Hypothalamus (tissue), 51 donors: ENCODE data around the gene NDUFA5.
"Not testable (repeated sequence)": the region's sequence is repeated elsewhere in the genome, so short reads cannot be mapped to it uniquely, and the experiment has no call there.

ENCODE experiments used
- DNase-seq, 51 donors: peaks; one replicate each; lab custom pipeline; 2025; lab: John Stamatoyannopoulos, UW

The NDUFA5 gene

DNA sequence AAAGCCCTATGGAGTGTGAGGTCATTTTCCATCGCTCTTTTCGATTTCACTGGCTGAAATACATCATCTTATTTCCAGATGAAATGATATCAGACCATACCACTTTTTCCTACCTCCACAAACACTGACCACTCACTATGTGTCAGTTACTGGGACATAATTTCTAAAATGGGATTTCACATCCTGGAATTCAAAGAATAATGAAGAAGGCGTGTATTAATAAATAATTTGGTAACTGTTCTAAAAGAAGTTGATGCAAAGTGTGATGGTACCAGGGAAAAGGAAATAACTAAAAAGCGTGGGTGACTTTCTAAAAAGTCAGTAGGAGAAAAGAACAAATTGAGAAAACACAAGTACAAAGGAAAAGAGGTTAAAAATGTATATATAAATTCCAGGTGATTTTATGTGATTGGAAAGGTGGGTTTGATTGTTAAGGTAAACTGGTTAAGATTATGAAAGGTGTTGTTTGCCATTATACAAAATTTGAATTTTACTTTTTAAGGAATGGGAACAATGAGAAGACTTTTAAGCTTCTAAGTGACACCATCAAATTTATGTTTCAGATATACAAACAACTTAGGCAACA is 764 bp upstream of the NDUFA5 start:
- DNase-seq = no peak

- no peak for DNase-seq
Observed at GRCh38 chr7:123557016-123557397, 611 bp downstream of the NDUFA5 start.

DNA sequence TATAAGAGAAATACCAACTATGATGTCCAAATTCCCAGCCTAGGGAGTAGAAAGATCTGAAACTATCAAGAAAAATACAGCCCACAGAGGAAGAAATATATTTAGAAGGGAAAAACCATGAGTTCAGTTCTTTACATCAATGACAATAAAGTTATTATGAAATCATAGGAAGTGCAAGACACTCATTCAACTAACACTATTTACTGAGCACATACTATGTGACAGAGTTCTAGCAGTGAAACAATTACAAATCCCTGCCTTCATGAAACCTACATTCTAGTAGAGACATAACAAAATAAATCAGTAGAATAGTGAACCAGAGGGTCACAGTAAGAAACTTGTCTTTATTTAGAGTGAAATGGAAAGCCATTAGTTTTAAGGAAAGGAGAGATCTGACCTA is 2.1 kb downstream of the NDUFA5 start:
- DNase-seq = no peak

DNA sequence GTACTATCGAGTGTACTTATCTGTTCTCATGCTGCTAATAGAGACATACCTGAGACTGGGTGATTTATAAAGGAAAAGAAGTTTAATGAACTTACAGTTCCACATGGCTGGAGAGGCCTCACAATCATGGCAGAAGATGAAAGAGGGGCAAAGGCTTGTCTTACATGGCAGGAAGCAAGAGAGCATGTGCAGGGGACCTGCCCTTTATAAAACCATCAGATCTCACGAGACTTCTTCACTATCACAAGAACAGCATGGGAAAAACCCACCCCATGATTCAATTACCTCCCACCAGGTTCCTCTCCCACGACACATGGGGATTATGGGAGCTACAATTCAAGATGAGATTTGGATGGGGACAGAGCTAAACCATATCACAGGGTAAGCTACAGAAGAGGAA is 4.5 kb downstream of the NDUFA5 start:
- DNase-seq = no peak

- no peak for DNase-seq
Observed at GRCh38 chr7:123552641-123553040, 5.0 kb downstream of the NDUFA5 start.

DNA sequence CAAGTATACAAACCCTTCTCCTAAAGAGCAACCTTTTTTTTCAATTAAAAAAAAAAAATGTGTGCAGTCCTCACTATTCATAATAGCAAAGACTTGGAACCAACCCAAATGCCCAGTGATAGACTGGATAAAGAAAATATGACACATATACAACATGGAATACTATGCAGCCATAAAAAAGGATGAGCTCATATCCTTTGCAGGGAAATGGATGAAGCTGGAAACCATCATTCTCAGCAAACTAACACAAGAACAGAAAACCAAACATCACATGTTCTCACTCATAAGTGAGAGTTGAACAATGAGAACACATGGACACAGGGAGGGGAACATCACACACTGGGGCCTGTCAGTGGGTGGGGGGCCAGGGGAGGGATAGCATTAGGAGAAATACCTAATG is 5.5 kb downstream of the NDUFA5 start:
- DNase-seq = not testable (repeated sequence)

DNA sequence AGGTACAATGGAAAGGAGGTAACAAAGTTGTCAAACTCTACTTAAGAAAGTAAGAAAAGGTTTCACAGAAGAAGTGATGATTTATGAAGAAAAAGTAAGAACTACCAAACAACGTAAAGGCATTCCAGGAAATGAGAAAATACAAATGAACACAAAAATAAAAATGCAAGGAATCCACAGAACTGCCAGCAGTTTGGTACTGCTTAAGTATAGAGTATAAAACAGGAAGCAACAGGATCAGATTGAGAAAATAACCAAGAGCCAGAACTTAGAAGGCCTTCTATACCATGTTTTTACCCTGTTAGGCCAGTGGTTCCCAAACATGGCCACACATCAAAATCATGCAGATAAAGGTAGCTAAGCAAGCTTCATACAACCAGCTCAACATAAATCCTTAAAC is 9.2 kb downstream of the NDUFA5 start:
- no peak for DNase-seq

GRCh38 chr7:123539871-123540270 is 17.7 kb downstream of the NDUFA5 start:
- no peak for DNase-seq

GRCh38 chr7:123538897-123539296 is 18.7 kb downstream of the NDUFA5 start:
- no peak for DNase-seq

DNA sequence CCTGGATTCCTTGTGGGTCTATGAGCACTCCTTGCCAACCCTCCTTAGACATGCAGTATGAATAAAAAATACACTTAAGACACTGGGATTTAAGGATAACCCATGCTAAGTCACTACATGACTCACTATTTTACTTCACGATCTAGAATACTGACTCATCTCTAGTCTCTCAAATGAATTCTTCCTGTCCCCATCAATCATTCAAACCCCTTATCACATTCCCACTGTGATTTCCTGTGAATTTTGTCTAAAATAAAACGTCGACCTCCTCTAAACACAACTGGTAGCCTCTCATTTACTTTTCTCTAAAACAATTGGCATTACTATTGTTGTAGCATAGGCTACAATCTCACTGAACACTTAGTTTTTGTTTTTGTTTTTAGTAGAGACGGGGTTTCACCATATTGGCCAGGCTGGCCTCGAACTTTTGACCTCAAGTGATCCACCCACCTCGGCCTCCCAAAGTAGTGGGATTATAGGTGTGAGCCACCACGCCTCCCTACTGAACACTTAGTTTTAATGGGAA is 19.4 kb downstream of the NDUFA5 start:
- no peak for DNase-seq

DNA sequence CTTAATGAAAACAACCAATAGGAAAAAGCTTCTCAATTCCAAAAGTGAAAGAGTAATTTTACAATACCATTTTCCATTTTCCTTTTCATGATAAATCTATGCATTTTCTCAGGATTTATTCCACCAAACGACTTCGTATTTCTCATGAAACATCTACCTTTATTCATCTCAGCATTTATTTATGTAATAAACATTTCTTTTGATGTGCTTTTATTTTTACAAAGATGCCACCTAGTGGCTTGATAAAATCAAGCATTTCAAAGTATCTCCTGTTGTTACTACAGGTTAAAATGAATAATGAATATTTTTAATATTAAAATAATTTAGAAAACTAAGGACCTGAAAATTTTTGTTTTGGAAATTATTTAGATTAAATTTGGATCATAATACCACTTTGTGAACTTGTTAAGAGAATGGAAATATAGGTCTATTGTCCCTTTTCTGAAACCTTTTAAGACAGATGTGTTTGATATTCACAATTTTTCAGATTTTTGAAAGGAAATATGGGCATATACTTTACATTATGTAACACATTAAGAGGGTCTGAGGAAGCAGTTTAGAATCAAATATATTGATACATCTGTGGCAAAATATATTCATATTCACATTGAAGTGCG is 20.5 kb downstream of the NDUFA5 start:
- DNase-seq = no peak

GRCh38 chr7:123535517-123535916 is 22.1 kb downstream of the NDUFA5 start:
- peak in 1 of 51 donors; percentile 0 for DNase-seq

DNA sequence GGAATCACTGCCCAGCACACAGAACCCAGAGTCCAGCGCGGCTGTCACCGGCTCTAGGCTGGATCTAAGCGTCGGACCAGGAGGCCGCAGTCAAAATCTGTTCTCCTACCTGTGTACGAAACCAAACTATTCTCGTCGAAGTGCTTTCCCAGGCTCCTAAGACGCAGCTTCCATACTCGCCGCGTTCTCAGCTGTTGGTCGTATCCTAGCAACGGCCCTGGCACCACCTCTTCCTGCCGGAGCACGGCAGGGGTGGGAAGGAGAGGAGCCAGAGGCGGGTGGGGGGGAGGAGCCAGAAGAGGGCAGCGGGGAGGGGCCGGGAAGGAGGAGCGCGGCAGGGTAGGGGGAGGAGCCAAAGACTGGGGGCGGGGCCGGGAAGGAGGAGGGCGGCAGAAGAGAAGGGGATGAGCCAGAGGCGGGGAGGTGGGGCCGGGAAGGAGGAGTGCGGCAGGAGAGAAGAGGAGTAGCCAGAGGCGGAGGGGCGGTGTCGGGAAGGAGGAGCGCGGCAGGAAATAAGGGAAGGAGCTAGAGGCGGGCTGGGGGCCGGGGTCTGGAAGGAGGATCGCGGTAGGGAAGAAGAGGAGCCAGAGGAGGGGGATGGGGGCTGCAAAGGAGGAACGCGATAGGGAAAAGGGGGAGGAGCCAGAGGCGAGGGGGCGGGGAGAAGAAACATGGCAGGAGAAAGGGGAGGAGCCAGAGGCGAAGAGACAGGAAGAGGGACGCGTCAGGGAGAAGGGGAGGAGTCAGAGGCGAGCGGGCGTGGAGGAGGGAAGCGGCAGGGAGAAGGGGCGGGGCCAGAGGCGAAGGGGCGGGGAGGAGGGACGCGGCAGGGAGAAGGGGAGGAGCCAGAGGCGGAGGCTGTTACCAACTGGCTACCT is 23.0 kb downstream of the NDUFA5 start, which contains the start of gene IQUB:
Gene IQUB (minus strand): TSS at position 213 of the 878 bp plus-strand sequence. CDS start 22,255 bp downstream, outside the sequence.
- peak; percentile 65 to 100 (median 97) for DNase-seq

DNA sequence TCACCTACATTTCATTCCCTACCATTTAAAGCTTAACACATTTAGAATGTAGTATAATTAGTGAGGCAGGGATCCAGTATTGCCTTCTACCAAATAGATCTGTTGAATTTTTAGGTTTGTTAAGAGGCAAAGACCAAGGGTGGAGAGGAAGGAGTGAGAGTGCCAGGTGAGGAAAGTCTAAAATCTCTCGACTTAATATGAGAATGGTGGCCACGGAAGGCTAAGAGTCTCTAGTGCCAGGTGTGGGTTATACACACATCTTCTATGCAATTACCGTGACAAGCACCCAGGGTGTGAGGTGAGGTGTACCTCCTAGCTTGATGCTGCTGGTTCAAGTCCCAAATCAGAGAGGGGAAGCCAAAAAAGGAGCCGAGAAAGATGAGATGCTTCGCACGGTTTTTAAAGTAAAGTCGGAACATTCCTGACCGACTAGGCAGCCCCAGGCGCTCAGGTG is 23.7 kb downstream of the NDUFA5 start:
- peak in 1 of 51 donors; percentile 38 for DNase-seq

- DNase-seq = no peak
Observed at GRCh38 chr7:123533553-123533917, 24.1 kb downstream of the NDUFA5 start.

GRCh38 chr7:123532788-123533552 is 24.6 kb downstream of the NDUFA5 start:
- peak in 24 of 51 donors; percentile 2 to 75 (median 6) for DNase-seq

GRCh38 chr7:123532343-123532742 is 25.3 kb downstream of the NDUFA5 start:
- DNase-seq = not testable (repeated sequence)

DNA sequence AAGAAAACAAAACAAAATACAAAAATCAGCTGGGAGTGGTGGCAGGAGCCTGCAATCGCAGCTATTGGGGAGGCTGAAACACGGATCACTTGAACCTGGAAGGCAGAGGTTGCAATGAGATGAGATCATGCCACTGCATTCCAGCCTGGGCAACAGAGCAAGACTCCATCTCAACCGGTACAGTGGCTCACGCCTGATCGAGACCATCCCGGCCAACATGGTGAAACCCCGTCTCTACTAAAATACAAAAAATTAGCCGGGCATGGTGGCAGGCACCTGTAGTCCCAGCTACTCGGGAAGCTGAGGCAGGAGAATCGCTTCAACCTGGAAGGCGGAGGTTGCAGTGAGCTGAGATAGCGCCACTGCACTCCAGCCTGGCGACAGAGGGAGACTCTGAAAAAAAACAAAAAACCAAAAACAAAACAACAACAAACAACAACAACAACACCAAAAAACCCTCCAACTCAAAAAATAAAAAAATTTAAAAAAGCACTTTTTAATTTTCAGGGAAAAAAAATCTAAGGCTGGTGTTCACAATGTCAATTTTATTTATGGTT is 27.5 kb downstream of the NDUFA5 start:
- DNase-seq = not testable (repeated sequence)

DNA sequence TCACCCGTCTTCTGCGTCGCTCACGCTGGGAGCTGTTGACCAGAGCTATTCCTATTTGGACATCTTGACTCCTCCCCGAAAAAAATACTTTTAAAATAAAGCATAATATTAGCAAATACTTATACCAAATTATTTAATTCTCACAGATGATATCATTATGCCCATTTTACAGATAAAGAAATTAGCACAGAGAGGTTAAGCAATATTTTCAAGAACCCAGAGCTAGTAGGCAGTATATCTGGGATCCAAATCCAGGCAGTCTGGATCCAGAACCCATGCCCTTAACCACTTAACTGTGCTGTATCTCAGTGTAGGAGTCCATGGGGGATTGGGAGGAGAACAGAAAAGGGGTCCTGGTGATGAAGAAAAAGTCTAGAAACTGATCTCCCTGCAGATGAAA is 29.4 kb downstream of the NDUFA5 start:
- no peak for DNase-seq

- DNase-seq = not testable (repeated sequence)
Observed at GRCh38 chr7:123527712-123528225, 29.8 kb downstream of the NDUFA5 start.
